Jurkat, Clone E6-1 (cell line): ENCODE data around the gene RNU7-1. TPM values are rescaled to one million over a fixed set of nuclear protein-coding genes. Genes with fewer than 3 reads are reported as not detected.
A peak's percentile ranks its signal among the peaks of the same experiment; 100 is the strongest.
"Not testable (repeated sequence)": the region's sequence is repeated elsewhere in the genome, so short reads cannot be mapped to it uniquely, and the experiment has no call there.

Experiments
- DNase-seq: peaks from one replicate; pipeline ENCODE4 v3.0.0-alpha.2; 2011; ENCODE audit warnings: low read depth, low spot score
- H3K4me3 ChIP-seq: 2 replicates; pipeline ENCODE4 v1.5.1; 2011; ENCODE audit warnings: mild to moderate bottlenecking, low read length, control low read depth, moderate library complexity
- polyA plus RNA-seq: library from polyadenylated mRNA; unstranded; fragments of >200 nt; gene quantifications from one replicate; pipeline ENCODE4 v1.2.1, GENCODE V29; 2012; ENCODE audit warnings: missing spikeins; ENCODE audit not compliant: insufficient read length, insufficient read depth

RNU7-1 gene
- polyA plus RNA-seq, result not detected

- DNase-seq, result peak; percentile 98
- H3K4me3 ChIP-seq, result peak within 1 kb of the TSS; percentile 72
Observed at GRCh38 chr12:6943722-6944380, at the start of gene RNU7-1, which contains the start of gene C12orf57. RNU7-1 (plus strand) TSS chr12:6943816. C12orf57 (plus strand) TSS chr12:6944022; CDS start chr12:6944122, 100 bp downstream.

- no peak for DNase-seq
- H3K4me3 ChIP-seq, result no peak overlapping the region
Observed at GRCh38 chr12:6894321-6894720, 49.3 kb upstream of the RNU7-1 start.

GRCh38 chr12:6896846-6897435 is 46.7 kb upstream of the RNU7-1 start:
- no peak for DNase-seq
- no peak overlapping the region for H3K4me3 ChIP-seq

GRCh38 chr12:6899427-6899826 is 44.2 kb upstream of the RNU7-1 start:
- H3K4me3 ChIP-seq, result no peak overlapping the region
- DNase-seq, result no peak

GRCh38 chr12:6899837-6900519 is 43.6 kb upstream of the RNU7-1 start:
- H3K4me3 ChIP-seq, result no peak overlapping the region
- no peak for DNase-seq

- no peak overlapping the region for H3K4me3 ChIP-seq
- no peak for DNase-seq
Observed at GRCh38 chr12:6902448-6902847, 41.2 kb upstream of the RNU7-1 start.

GRCh38 chr12:6903722-6904121 is 39.9 kb upstream of the RNU7-1 start:
- H3K4me3 ChIP-seq, result no peak overlapping the region
- no peak for DNase-seq

GRCh38 chr12:6904280-6905276 is 39.0 kb upstream of the RNU7-1 start, which contains the start of gene LRRC23:
LRRC23 (plus strand) TSS chr12:6904822; CDS start chr12:6905634, 812 bp downstream.
- peak within 1 kb of the TSS; percentile 90 for H3K4me3 ChIP-seq
- peak; percentile 96 for DNase-seq

GRCh38 chr12:6905414-6906040 is 38.1 kb upstream of the RNU7-1 start:
- peak overlapping the region; percentile 90 for H3K4me3 ChIP-seq
- no peak for DNase-seq

GRCh38 chr12:6908141-6908540 is 35.5 kb upstream of the RNU7-1 start:
- not testable (repeated sequence) for H3K4me3 ChIP-seq, DNase-seq

GRCh38 chr12:6909421-6910145 is 34.0 kb upstream of the RNU7-1 start:
- DNase-seq, result no peak
- no peak overlapping the region for H3K4me3 ChIP-seq

- no peak for DNase-seq
Observed at GRCh38 chr12:6912164-6912935, 31.3 kb upstream of the RNU7-1 start.

GRCh38 chr12:6914246-6914946 is 29.2 kb upstream of the RNU7-1 start, which contains the start of gene ENO2:
ENO2 (plus strand) TSS chr12:6914580; CDS start chr12:6915833, 1,253 bp downstream.
- no peak for DNase-seq
- H3K4me3 ChIP-seq, result peak within 1 kb of the TSS; percentile 78

More at GRCh38 chr12:6912164-6912935, 31.3 kb upstream of the RNU7-1 start:
- no peak overlapping the region for H3K4me3 ChIP-seq

- peak overlapping the region; percentile 78 for H3K4me3 ChIP-seq
- DNase-seq, result no peak
Observed at GRCh38 chr12:6914947-6915788, 28.4 kb upstream of the RNU7-1 start.

GRCh38 chr12:6915789-6916285 is 27.8 kb upstream of the RNU7-1 start:
- no peak overlapping the region for H3K4me3 ChIP-seq
- no peak for DNase-seq
